SK-N-MC (cell line): ENCODE measurements around the gene PCBP1.
A peak's percentile ranks its signal among the peaks of the same experiment; 100 is the strongest.

Source experiments
- DNase-seq: peaks from one replicate; pipeline ENCODE4 v3.0.0-alpha.2; 2011; ENCODE audit warnings: low read depth, low spot score
- H3K27ac ChIP-seq: fragments of 200-600 bp; sonication (generic); 2 replicates; pipeline ENCODE4 v1.5.1; 2016; ENCODE audit warnings: mixed run types
- H3K36me3 ChIP-seq: fragments of 200-600 bp; sonication (generic); 2 replicates; pipeline ENCODE4 v1.6.1; 2017; ENCODE audit warnings: antibody characterized with exemption, low read length, mixed read lengths; ENCODE audit not compliant: insufficient read depth
- H3K4me3 ChIP-seq: fragments of 200-600 bp; sonication (generic); 2 replicates; pipeline ENCODE4 v1.5.1; 2016
- H3K9ac ChIP-seq: fragments of 200-600 bp; sonication (generic); 2 replicates; pipeline ENCODE4 v1.8.0; 2017; ENCODE audit warnings: mixed run types, mixed read lengths; ENCODE audit not compliant: insufficient read length
- H3K9me3 ChIP-seq: fragments of 200-600 bp; sonication (generic); 2 replicates; pipeline ENCODE4 v1.6.1; 2017; ENCODE audit warnings: low read depth, mild to moderate bottlenecking, antibody characterized with exemption, low read length, moderate library complexity, mixed read lengths
- EZH2 ChIP-seq: fragments of 200-600 bp; sonication (generic); IDR thresholded peaks from one replicate; pipeline ENCODE4 v1.6.1; 2017; ENCODE audit warnings: antibody characterized with exemption
- FOXP2 ChIP-seq: optimal IDR thresholded peaks from 2 replicates; pipeline ENCODE3; 2011; ENCODE audit warnings: mild to moderate bottlenecking, moderate library complexity; ENCODE audit not compliant: insufficient read depth; ENCODE audit errors: extremely low read length, control extremely low read depth
- POLR2AphosphoS5 ChIP-seq: IDR thresholded peaks from 2 replicates; pipeline ENCODE4 v1.6.1; 2012; ENCODE audit warnings: mild to moderate bottlenecking, low read depth, low read length, borderline replicate concordance

PCBP1 gene

GRCh38 chr2:70085711-70086277, 1.5 kb upstream of the PCBP1 start:
- H3K9ac ChIP-seq, result peak overlapping the region; percentile 100
- no peaks in the 10 kb centered on the region for H3K9me3 ChIP-seq
- H3K27ac ChIP-seq, result peak overlapping the region; percentile 100
- TF ChIP-seq EZH2 (no peak), POLR2AphosphoS5 (no peak), FOXP2 (no peak)
- peaks cover 51% of the 10 kb centered on the region for H3K36me3 ChIP-seq
- no peak for DNase-seq
- H3K4me3 ChIP-seq, result peak overlapping the region; percentile 86

GRCh38 chr2:70086278-70086837, 919 bp upstream of the PCBP1 start:
- H3K36me3 ChIP-seq, result peaks cover 46% of the 10 kb centered on the region
- H3K27ac ChIP-seq, result peak overlapping the region; percentile 100
- peak overlapping the region; percentile 100 for H3K9ac ChIP-seq
- TF ChIP-seq POLR2AphosphoS5 (no peak), FOXP2 (no peak)
- H3K9me3 ChIP-seq, result no peaks in the 10 kb centered on the region
- H3K4me3 ChIP-seq, result peak overlapping the region; percentile 86
- no peak for DNase-seq

GRCh38 chr2:70087702-70088597, 673 bp downstream of the PCBP1 start:
- peak overlapping the region; percentile 88 for H3K27ac ChIP-seq
- peak overlapping the region; percentile 96 for H3K4me3 ChIP-seq
- DNase-seq, result no peak
- H3K36me3 ChIP-seq, result peaks cover 31% of the 10 kb centered on the region
- no peaks in the 10 kb centered on the region for H3K9me3 ChIP-seq
- peak overlapping the region; percentile 98 for H3K9ac ChIP-seq
- TF ChIP-seq FOXP2, result no peak
- peak; percentile 32; the same call in 1 of the 2 replicates for TF ChIP-seq POLR2AphosphoS5

- H3K9me3 ChIP-seq, result no peaks in the 10 kb centered on the region
- DNase-seq, result no peak
- TF ChIP-seq POLR2AphosphoS5, result peak; percentile 8; the same call in 1 of the 2 replicates
- no peak for TF ChIP-seq EZH2
Measured at GRCh38 chr2:70088598-70089219, 1.4 kb downstream of the PCBP1 start.

GRCh38 chr2:70089220-70089982, 2.1 kb downstream of the PCBP1 start:
- no peaks in the 10 kb centered on the region for H3K9me3 ChIP-seq
- no peak for DNase-seq
- H3K36me3 ChIP-seq, result peaks cover 17% of the 10 kb centered on the region
- peak overlapping the region; percentile 98 for H3K9ac ChIP-seq
- TF ChIP-seq FOXP2 (no peak), EZH2 (no peak), POLR2AphosphoS5 (no peak; the same call in 1 of the 2 replicates)
- peak overlapping the region; percentile 96 for H3K4me3 ChIP-seq
- H3K27ac ChIP-seq, result peak overlapping the region; percentile 82

More at GRCh38 chr2:70088598-70089219, 1.4 kb downstream of the PCBP1 start:
- peaks cover 24% of the 10 kb centered on the region for H3K36me3 ChIP-seq
- H3K9ac ChIP-seq, result peak overlapping the region; percentile 98
- H3K27ac ChIP-seq, result peak overlapping the region; percentile 82
- H3K4me3 ChIP-seq, result peak overlapping the region; percentile 96

- H3K9ac ChIP-seq, result no peak overlapping the region
- H3K36me3 ChIP-seq, result peaks cover 17% of the 10 kb centered on the region
- no peaks in the 10 kb centered on the region for H3K9me3 ChIP-seq
- no peak for DNase-seq
- TF ChIP-seq POLR2AphosphoS5 (peak; percentile 32), EZH2 (no peak), FOXP2 (no peak)
- peak overlapping the region; percentile 62 for H3K27ac ChIP-seq
- peak overlapping the region; percentile 96 for H3K4me3 ChIP-seq
Measured at GRCh38 chr2:70089983-70090525, 2.8 kb downstream of the PCBP1 start.

GRCh38 chr2:70090706-70091334, 3.5 kb downstream of the PCBP1 start:
- Histone ChIP-seq H3K9me3 (no peaks in the 10 kb centered on the region), H3K27ac (peak overlapping the region; percentile 62; the same call in 1 of the 2 replicates), H3K36me3 (peaks cover 17% of the 10 kb centered on the region), H3K9ac (no peak overlapping the region), H3K4me3 (no peak overlapping the region)
- no peak for TF ChIP-seq FOXP2
- TF ChIP-seq EZH2, result no peak
- TF ChIP-seq POLR2AphosphoS5, result no peak
- DNase-seq, result no peak
